A549 treated with AZD9567 at 1 μM for 4 hours (cell line): ENCODE data around the gene IFT80. TPM values are rescaled to one million over a fixed set of nuclear protein-coding genes. Genes with fewer than 3 reads are reported as not detected.

ENCODE experiments used
- total RNA-seq: library from RNA; stranded (reverse); fragments of 200-300 nt; extraction: Qiagen RNA extraction; gene quantifications from 5 replicates; pipeline ENCODE4 v1.2.3, GENCODE V29; 2022; ENCODE audit not compliant: insufficient read depth

The IFT80 gene
- 10.8 to 23.9 TPM (median 12.1 TPM) in 5 replicates for total RNA-seq

DNA sequence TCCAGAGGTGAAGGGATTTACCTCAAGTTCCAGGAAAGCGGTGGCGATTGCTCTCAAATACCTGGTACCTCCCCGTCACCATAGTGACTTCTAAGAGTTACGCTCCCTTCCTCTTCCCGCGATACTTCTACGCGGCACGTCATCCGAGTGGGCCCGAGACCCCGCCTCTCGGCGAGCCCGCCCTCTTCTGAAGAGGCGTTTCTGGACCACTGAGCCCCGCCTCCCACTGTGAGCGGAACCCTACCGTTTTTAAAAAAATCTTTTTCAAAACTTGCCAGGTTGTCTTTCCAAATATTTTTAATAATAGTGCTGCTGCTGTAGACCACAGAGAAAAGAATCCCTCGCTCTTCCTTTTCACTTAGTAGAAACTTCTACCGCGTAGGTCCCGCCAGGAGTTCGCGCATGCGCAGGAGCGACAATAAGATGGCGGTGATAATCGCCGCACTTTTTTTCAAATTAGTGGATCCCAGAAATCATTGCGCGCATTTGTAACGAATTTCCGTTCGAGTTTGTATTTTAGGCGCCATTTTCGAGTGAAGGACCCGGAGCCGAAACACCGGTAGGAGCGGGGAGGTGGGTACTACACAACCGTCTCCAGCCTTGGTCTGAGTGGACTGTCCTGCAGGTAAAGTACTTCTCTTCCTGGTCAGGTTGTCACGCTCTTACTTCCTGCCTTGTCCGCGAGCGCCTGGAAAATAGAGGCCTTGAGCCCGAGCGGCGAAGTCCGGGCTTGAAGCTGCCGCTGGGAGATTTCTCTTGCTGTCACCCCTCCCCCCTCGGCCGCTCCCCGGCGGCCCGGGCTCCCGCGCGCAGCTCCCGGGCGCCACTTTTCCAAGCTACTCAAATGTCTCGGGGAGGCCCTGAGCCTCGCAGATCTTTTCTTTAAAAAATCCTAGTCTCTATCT is at the start of gene IFT80, which contains the start of gene SMC4:
Gene IFT80, minus strand, starts transcription at position 101 of the 905 bp plus-strand sequence. CDS start 14,625 bp downstream, outside the sequence.
Gene SMC4, plus strand, starts transcription at position 526 of the 905 bp plus-strand sequence. CDS start 1,177 bp downstream, outside the sequence.

DNA sequence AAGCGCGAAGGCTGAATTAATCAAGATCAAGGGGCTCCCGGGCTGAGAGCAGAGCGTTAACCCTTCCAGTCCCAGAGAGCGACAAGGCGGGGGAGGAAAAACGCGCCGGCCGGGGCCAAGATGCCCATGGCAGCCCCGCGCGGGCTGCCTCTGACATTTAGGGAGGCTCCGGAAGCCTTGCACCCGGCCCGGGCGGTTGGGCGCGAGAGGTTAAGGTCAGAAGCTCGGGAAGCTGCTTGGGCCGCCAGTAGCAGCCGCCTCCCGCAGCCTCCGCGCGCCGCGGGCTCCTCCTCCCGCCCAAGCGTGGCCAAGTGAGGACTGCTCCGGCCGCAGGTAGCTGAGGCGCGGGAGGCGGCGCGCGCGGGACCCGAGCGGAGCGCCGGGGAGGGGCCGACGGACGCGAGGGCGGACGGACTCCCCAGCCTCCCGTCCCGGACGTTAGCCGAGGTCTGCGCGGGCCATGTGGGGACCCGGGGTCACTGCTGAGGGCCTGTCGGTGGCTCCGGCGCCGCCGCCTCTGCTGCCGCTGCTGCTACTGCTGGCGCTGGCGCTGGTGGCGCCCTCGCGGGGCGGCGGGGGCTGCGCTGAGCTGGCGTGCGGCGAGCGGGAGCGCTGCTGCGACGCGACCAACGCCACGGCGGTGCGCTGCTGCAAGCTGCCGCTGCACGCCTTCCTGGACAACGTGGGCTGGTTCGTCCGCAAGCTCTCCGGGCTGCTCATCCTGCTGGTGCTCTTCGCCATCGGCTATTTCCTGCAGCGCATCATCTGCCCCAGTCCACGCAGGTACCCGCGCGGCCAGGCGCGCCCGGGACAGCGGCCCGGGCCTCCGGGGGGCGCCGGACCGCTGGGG is 173.6 kb downstream of the IFT80 start, which contains the start of gene C3orf80:
Gene C3orf80, plus strand, starts transcription at position 247 of the 850 bp plus-strand sequence. Its CDS starts 214 bp downstream, at position 461.

Other genes with a start within 250 kb of the IFT80 start
- gene C3orf80, start 173.8 kb downstream of the IFT80 start, total RNA-seq, result 1.2 to 1.5 TPM (median 1.4 TPM) in 4 of 5 replicates, not detected in the other
- 79.1 to 119 TPM (median 92.3 TPM) in 5 replicates for gene SMC4, start 425 bp upstream of the IFT80 start, total RNA-seq
- 7.9 to 12.0 TPM (median 10.3 TPM) in 5 replicates for gene TRIM59, start 50.6 kb upstream of the IFT80 start, total RNA-seq
- 28.5 to 44.7 TPM (median 34.4 TPM) in 5 replicates for gene KPNA4, start 166.3 kb upstream of the IFT80 start, total RNA-seq